ENCODE measurements around the gene ARHGAP12. TPM values are rescaled to one million over a fixed set of nuclear protein-coding genes. Genes with fewer than 3 reads are reported as not detected.

The ARHGAP12 gene
- total and polyA plus RNA-seq, 2 donors (not counting 3 experiments of a cell fraction or from before 2014, with no cell fraction given), result 5.8 to 19.3 TPM

GRCh38 chr10:31878486-31878885, 50.1 kb downstream of the ARHGAP12 start:
- BruUV-seq (replicated peaks), result no TSS peak
- no peak overlapping the region for H3K4me2 ChIP-seq (ENCODE audit: insufficient read depth, low read length)
- CTCF ChIA-PET, result no interaction called here
- H3K9ac ChIP-seq (replicated peaks; ENCODE audit: extremely low read depth, insufficient read depth, low read length), result no peak overlapping the region
- H3K9me1 ChIP-seq (replicated peaks; ENCODE audit: control insufficient read depth, extremely low read depth, insufficient read depth, low read length), result no peaks in the 10 kb centered on the region
- no peak overlapping the region for H3K4me3 ChIP-seq (replicated peaks in 1 of 3; ENCODE audit: insufficient read depth in 1 of 3, low read depth in 1 of 3, low read length in 3 of 3)
- H3K79me2 ChIP-seq (ENCODE audit: control insufficient read depth, insufficient read depth, low read length), result no peaks in the 10 kb centered on the region
- intact Hi-C loops (cut with micrococcal nuclease), result no loop called here
- dilution Hi-C loops (cut with MboI; ENCODE audit: extremely low pct_ligation_motif_present, low sequenced_read_pairs), result no loop called here
- H3K9me3 ChIP-seq (replicated peaks; ENCODE audit: control insufficient read depth, insufficient read depth, low read length), result no peaks in the 10 kb centered on the region
- DNase-seq (ENCODE audit: low read depth, low spot score) (no peak), FAIRE-seq (no peak)
- H3K4me1 ChIP-seq (ENCODE audit: control insufficient read depth, extremely low read depth, insufficient read depth, low read length), result peaks cover 5% of the 10 kb centered on the region
- H3K36me3 ChIP-seq (ENCODE audit: control insufficient read depth in 2 of 2, extremely low read depth in 1 of 2, insufficient read depth in 2 of 2, low read length in 2 of 2), result no peaks in the 10 kb centered on the region
- H2AFZ ChIP-seq (ENCODE audit: low read depth, low read length), result no peak overlapping the region
- H4K20me1 ChIP-seq (replicated peaks; ENCODE audit: control insufficient read depth, extremely low read depth, insufficient read depth, low read length), result peaks cover 4% of the 10 kb centered on the region
- POLR2A ChIA-PET, result no interaction called here
- H3K27me3 ChIP-seq (ENCODE audit: control insufficient read depth in 2 of 2, insufficient read depth in 2 of 2, low read length in 2 of 2), result no peaks in the 10 kb centered on the region
- H3K27ac ChIP-seq (ENCODE audit: insufficient read depth, low read depth, low read length), result no peak overlapping the region
- TF ChIP-seq MYC (IDR thresholded peaks at IDR 0.05; ENCODE audit: low read depth, low read length), result no peak
- TF ChIP-seq, protein P1, sequence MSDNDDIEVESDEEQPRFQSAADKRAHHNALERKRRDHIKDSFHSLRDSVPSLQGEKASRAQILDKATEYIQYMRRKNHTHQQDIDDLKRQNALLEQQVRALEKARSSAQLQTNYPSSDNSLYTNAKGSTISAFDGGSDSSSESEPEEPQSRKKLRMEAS (IDR thresholded peaks at IDR 0.05; ENCODE audit: insufficient read depth, insufficient read length), result no peak
- no peak for TF ChIP-seq EZH2 (IDR thresholded peaks at IDR 0.05; ENCODE audit: borderline replicate concordance, low read depth, low read length, severe bottlenecking)
- TF ChIP-seq JUN (IDR thresholded peaks at IDR 0.05; ENCODE audit: borderline replicate concordance, insufficient read depth, insufficient read length, low read depth), result no peak
- TF ChIP-seq CTCF (IDR thresholded peaks at IDR 0.05; ENCODE audit: extremely low read depth in 1 of 2, insufficient read depth in 1 of 2, low read depth in 1 of 2, low read length in 2 of 2), result no peak
- TF ChIP-seq GATA2 (IDR thresholded peaks at IDR 0.05; ENCODE audit: insufficient read depth, insufficient read length, low read depth, low read length), result no peak
- no peak for TF ChIP-seq POLR2AphosphoS5 (IDR thresholded peaks at IDR 0.05; ENCODE audit: insufficient read depth, low read depth, low read length)
- no peak for TF ChIP-seq POLR2A (IDR thresholded peaks at IDR 0.05; ENCODE audit: low read depth, low read length)
- no peak for TF ChIP-seq FOS (IDR thresholded peaks at IDR 0.05; ENCODE audit: borderline replicate concordance, insufficient read depth, low read length)

Measured in endothelial cell of umbilical vein (primary cell).